ENCODE results near the gene LRRC49. TPM values are rescaled to one million over a fixed set of nuclear protein-coding genes. Genes with fewer than 3 reads are reported as not detected.

The LRRC49 gene
- total RNA-seq, 1 experiment from 2014 or later, result 8.3 TPM

DNA sequence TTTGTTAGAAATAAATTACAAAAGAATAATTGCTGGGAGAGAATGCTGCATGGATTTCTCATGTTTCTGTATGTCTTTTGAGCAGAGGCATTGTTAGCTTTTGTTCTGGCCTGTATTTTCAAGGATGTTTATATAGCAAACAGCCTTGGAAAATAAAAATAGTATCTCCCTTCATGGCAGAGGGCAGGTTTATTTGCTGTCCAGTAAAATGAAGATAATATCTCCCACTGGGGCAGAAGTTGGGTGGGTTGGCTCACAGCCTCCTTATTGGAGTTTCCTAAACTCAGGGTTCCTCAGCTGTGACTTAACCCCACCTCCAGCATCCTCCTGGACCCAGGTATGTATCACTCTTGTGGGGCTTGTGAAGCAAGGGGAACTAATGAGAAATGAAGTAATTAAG lies 178.9 kb downstream of the LRRC49 start:
- no peaks in the 10 kb centered on the region for H3K4me1 ChIP-seq (ENCODE audit: insufficient read depth, low read length)
- H3K23ac ChIP-seq (ENCODE audit: insufficient read length, low read depth, low read length), result no peak overlapping the region
- H3K9ac ChIP-seq (ENCODE audit: extremely low read depth, insufficient read length, low read length), result no peak overlapping the region
- no peak for DNase-seq
- no peak overlapping the region for H4K8ac ChIP-seq (replicated peaks; ENCODE audit: insufficient read length, low read depth, low read length)
- no peak overlapping the region for H3K14ac ChIP-seq (ENCODE audit: insufficient read depth, low read length)
- TF ChIP-seq, protein P1, sequence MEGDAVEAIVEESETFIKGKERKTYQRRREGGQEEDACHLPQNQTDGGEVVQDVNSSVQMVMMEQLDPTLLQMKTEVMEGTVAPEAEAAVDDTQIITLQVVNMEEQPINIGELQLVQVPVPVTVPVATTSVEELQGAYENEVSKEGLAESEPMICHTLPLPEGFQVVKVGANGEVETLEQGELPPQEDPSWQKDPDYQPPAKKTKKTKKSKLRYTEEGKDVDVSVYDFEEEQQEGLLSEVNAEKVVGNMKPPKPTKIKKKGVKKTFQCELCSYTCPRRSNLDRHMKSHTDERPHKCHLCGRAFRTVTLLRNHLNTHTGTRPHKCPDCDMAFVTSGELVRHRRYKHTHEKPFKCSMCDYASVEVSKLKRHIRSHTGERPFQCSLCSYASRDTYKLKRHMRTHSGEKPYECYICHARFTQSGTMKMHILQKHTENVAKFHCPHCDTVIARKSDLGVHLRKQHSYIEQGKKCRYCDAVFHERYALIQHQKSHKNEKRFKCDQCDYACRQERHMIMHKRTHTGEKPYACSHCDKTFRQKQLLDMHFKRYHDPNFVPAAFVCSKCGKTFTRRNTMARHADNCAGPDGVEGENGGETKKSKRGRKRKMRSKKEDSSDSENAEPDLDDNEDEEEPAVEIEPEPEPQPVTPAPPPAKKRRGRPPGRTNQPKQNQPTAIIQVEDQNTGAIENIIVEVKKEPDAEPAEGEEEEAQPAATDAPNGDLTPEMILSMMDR (conservative IDR thresholded peaks at IDR 0.05), result no peak
- H2AK5ac ChIP-seq (ENCODE audit: insufficient read length, low read length), result no peak overlapping the region
- peaks cover 0 to 16% of the 10 kb centered on the region in 2 experiments; a peak in 3 of 5 replicates for H3K9me3 Mint-ChIP-seq
- no peak overlapping the region for H3K4me3 Mint-ChIP-seq
- no peak overlapping the region for H3K4ac ChIP-seq (ENCODE audit: low read depth, low read length)
- no peak overlapping the region for H2BK12ac ChIP-seq (ENCODE audit: insufficient read length, low read depth, low read length)
- no peaks in the 10 kb centered on the region for H3K23me2 ChIP-seq (ENCODE audit: insufficient read length, low read depth, low read length, poor library complexity, severe bottlenecking)
- no peak overlapping the region for H2BK120ac ChIP-seq (ENCODE audit: low read depth, low read length, poor library complexity, severe bottlenecking)
- H3K79me1 ChIP-seq (ENCODE audit: insufficient read depth, low read depth, low read length, poor library complexity, severe bottlenecking), result no peaks in the 10 kb centered on the region
- H3K4me1 Mint-ChIP-seq, result peaks cover 3 to 4% of the 10 kb centered on the region in 2 experiments; a peak in 3 of 4 replicates
- H2BK15ac ChIP-seq (ENCODE audit: low read depth, low read length), result no peak overlapping the region
- no peaks in the 10 kb centered on the region for H3K79me2 ChIP-seq (ENCODE audit: insufficient read depth, low read length)
- H3K4me2 ChIP-seq (ENCODE audit: insufficient read depth, insufficient read length, low read length), result no peak overlapping the region
- no peak overlapping the region for H3K56ac ChIP-seq (ENCODE audit: insufficient read length, low read depth, low read length)
- H3K27ac Mint-ChIP-seq, result no peak overlapping the region
- H2AFZ ChIP-seq (ENCODE audit: low read length), result no peak overlapping the region
- peaks cover under 1% of the 10 kb centered on the region; the same call in 1 of the 2 replicates for H3K27me3 Mint-ChIP-seq (ENCODE audit: low read depth)
- H4K20me1 ChIP-seq (ENCODE audit: control insufficient read depth, insufficient read depth, insufficient read length), result no peaks in the 10 kb centered on the region
- H3K18ac ChIP-seq (ENCODE audit: insufficient read length, low read depth, low read length), result no peak overlapping the region
- H3K36me3 Mint-ChIP-seq (ENCODE audit: insufficient read depth in 1 of 3, low read depth in 3 of 3), result peaks cover 0 to 14% (median 0%) of the 10 kb centered on the region in 3 experiments; a peak in 3 of 7 replicates
- H2BK5ac ChIP-seq (ENCODE audit: insufficient read length, low read length), result no peak overlapping the region
- H4K91ac ChIP-seq (ENCODE audit: insufficient read length, low read depth, low read length), result no peak overlapping the region
- no peak overlapping the region for H3T11ph ChIP-seq (ENCODE audit: low read length)
- H3K9me3 ChIP-seq (ENCODE audit: control insufficient read depth, low read depth, low read length), result no peaks in the 10 kb centered on the region
- H2BK20ac ChIP-seq (ENCODE audit: low read depth, low read length, poor library complexity, severe bottlenecking), result no peak overlapping the region
- no peak overlapping the region for H4K5ac ChIP-seq (ENCODE audit: insufficient read length, low read depth, low read length)
- no peak overlapping the region for H3K27ac ChIP-seq (ENCODE audit: insufficient read length, low read depth, low read length)
- no peaks in the 10 kb centered on the region for H3K27me3 ChIP-seq (ENCODE audit: insufficient read depth, low read length)
